Endothelial cell of umbilical vein (primary cell): ENCODE measurements around the gene CXCL16. TPM values are rescaled to one million over a fixed set of nuclear protein-coding genes. Genes with fewer than 3 reads are reported as not detected.

Source experiments
- BruUV-seq: library from RNA; stranded (reverse); fragments of 400-500 nt; replicated peaks from 2 replicates; lab custom pipeline; 2021; lab: Mats Ljungman, UMichigan
- CTCF ChIA-PET: fragments of 300-600, 350-600 bp; sonication (Branson Sonifier 250); formaldehyde crosslinking; loops from one replicate; lab custom pipeline; 2021; ENCODE audit warnings: antibody characterized with exemption, inconsistent platforms; lab: Charles Lee
- POLR2A ChIA-PET: fragments of 300-600, 350-600 bp; sonication (Branson Sonifier 250); formaldehyde crosslinking; loops from one replicate; lab custom pipeline; 2021; ENCODE audit warnings: antibody characterized with exemption, inconsistent platforms; lab: Charles Lee
- DNase-seq: peaks from one replicate; pipeline ENCODE4 v3.0.0-alpha.2; 2011; ENCODE audit warnings: low read depth, low spot score
- FAIRE-seq: peaks from 2 replicates; lab custom pipeline; 2011; peaks lifted over from hg19 to GRCh38; lab: Jason Lieb, UNC
- H2AFZ ChIP-seq: 2 replicates; pipeline ENCODE4 v1.6.0; 2012; ENCODE audit warnings: low read depth, low read length, control low read depth, inconsistent platforms
- H3K27ac ChIP-seq: 2 replicates; pipeline ENCODE4 v1.5.1; 2011; ENCODE audit warnings: low read depth, mild to moderate bottlenecking, control low read depth, low read length, moderate library complexity; ENCODE audit not compliant: insufficient read depth
- H3K27me3 ChIP-seq, 2 experiments: 2 replicates each; pipeline versions ENCODE4 v1.6.0 to v1.6.1; 2011; ENCODE audit warnings: low read length in 2 of 2, mixed read lengths in 1 of 2; ENCODE audit not compliant: control insufficient read depth in 2 of 2, insufficient read depth in 2 of 2
- H3K36me3 ChIP-seq, 2 experiments: 2 replicates in 1 of 2; 3 replicates in 1 of 2; pipeline ENCODE4 v1.5.1; 2011; ENCODE audit warnings: low read length in 2 of 2, mild to moderate bottlenecking in 1 of 2, moderate library complexity in 1 of 2; ENCODE audit not compliant: control insufficient read depth in 2 of 2, insufficient read depth in 2 of 2; ENCODE audit errors: extremely low read depth in 1 of 2
- H3K4me1 ChIP-seq: 3 replicates; pipeline ENCODE4 v1.5.1; 2011; ENCODE audit warnings: mild to moderate bottlenecking, low read length; ENCODE audit not compliant: control insufficient read depth, insufficient read depth; ENCODE audit errors: extremely low read depth
- H3K4me2 ChIP-seq: 2 replicates; pipeline ENCODE4 v1.6.1; 2011; ENCODE audit warnings: low read length, control low read depth, mixed read lengths; ENCODE audit not compliant: insufficient read depth
- H3K4me3 ChIP-seq, 3 experiments: fragments of 200-600 bp in 1 of 3; sonication (generic), shearing (Covaris generic) in 1 of 3; replicated peaks in 1 of 3; 2 replicates each; pipeline ENCODE4 v1.5.1; 2011 to 2016; ENCODE audit warnings: control low read depth in 3 of 3, low read length in 3 of 3, mild to moderate bottlenecking in 2 of 3, inconsistent platforms in 1 of 3, low read depth in 1 of 3, moderate library complexity in 1 of 3; ENCODE audit not compliant: insufficient read depth in 1 of 3
- H3K79me2 ChIP-seq: 2 replicates; pipeline ENCODE4 v1.6.0; 2012; ENCODE audit warnings: low read length, inconsistent platforms; ENCODE audit not compliant: control insufficient read depth, insufficient read depth
- H3K9ac ChIP-seq: replicated peaks from 2 replicates; pipeline ENCODE3; 2011; ENCODE audit warnings: low read length, control low read depth; ENCODE audit not compliant: insufficient read depth; ENCODE audit errors: extremely low read depth
- H3K9me1 ChIP-seq: replicated peaks from 3 replicates; pipeline ENCODE4 v1.6.0; 2011; ENCODE audit warnings: mild to moderate bottlenecking, low read length; ENCODE audit not compliant: control insufficient read depth, insufficient read depth; ENCODE audit errors: extremely low read depth
- H3K9me3 ChIP-seq: replicated peaks from 2 replicates; pipeline ENCODE4 v1.5.1; 2012; ENCODE audit warnings: low read length, inconsistent platforms; ENCODE audit not compliant: control insufficient read depth, insufficient read depth
- H4K20me1 ChIP-seq: replicated peaks from 2 replicates; pipeline ENCODE3; 2011; ENCODE audit warnings: mild to moderate bottlenecking, low read length; ENCODE audit not compliant: control insufficient read depth, insufficient read depth; ENCODE audit errors: extremely low read depth
- FOS ChIP-seq: IDR thresholded peaks from 2 replicates; pipeline ENCODE4 v1.6.1; 2011; ENCODE audit warnings: mild to moderate bottlenecking, low read length, moderate library complexity, borderline replicate concordance; ENCODE audit not compliant: insufficient read depth
- GATA2 ChIP-seq: IDR thresholded peaks from 2 replicates; pipeline ENCODE4 v1.7.0; 2011; ENCODE audit warnings: low read depth, mild to moderate bottlenecking, moderate library complexity, mixed read lengths, low read length; ENCODE audit not compliant: insufficient read length, insufficient read depth
- JUN ChIP-seq: IDR thresholded peaks from 2 replicates; pipeline ENCODE4 v1.6.1; 2011; ENCODE audit warnings: borderline replicate concordance, low read depth; ENCODE audit not compliant: insufficient read length, insufficient read depth
- MYC ChIP-seq: IDR thresholded peaks from one replicate; pipeline ENCODE4 v1.6.1; 2011; ENCODE audit warnings: mild to moderate bottlenecking, low read depth, low read length
- POLR2A ChIP-seq: IDR thresholded peaks from 2 replicates; pipeline ENCODE4 v1.6.1; 2012; ENCODE audit warnings: low read depth, mild to moderate bottlenecking, control low read depth, low read length
- POLR2AphosphoS5 ChIP-seq: IDR thresholded peaks from 2 replicates; pipeline ENCODE4 v1.6.1; 2012; ENCODE audit warnings: low read depth, mild to moderate bottlenecking, control low read depth, low read length, moderate library complexity; ENCODE audit not compliant: insufficient read depth
- dilution Hi-C: fragments of 300-500 bp; cut with MboI; formaldehyde crosslinking; loops from one replicate; pipeline ENCODE4 v1.15.0; 2019; ENCODE audit warnings: low sequenced_read_pairs; ENCODE audit not compliant: extremely low pct_ligation_motif_present
- intact Hi-C: fragments of 100-400 bp; cut with micrococcal nuclease; formaldehyde crosslinking; loops from one replicate; pipeline ENCODE4 v1.10.0; 2022
- polyA plus RNA-seq, 4 experiments: library from polyadenylated mRNA; depleted of rRNA in 3 of 4; stranded (reverse) in 3 of 4; unstranded in 1 of 4; fragments of >200 nt; gene quantifications; 2 replicates each; pipeline versions ENCODE4 v1.2.1 to v1.2.3, GENCODE V29; 2011 to 2012; ENCODE audit warnings: missing spikeins in 1 of 4
- total RNA-seq: library from RNA; stranded (reverse); gene quantifications from 2 replicates; pipeline ENCODE4 v1.2.3, GENCODE V29; 2021
- TF ChIP-seq, protein P1 (sequence below), 2 donors: IDR thresholded peaks; 1 replicate in 1 of 2; 2 replicates in 1 of 2; pipeline ENCODE4 v1.5.1; 2011; ENCODE audit warnings: low read length in 2 of 2, mild to moderate bottlenecking in 2 of 2, moderate library complexity in 2 of 2, control low read depth in 1 of 2, inconsistent platforms in 1 of 2, low read depth in 1 of 2; ENCODE audit not compliant: insufficient read depth in 1 of 2; ENCODE audit errors: extremely low read depth in 1 of 2
- TF ChIP-seq, protein P2 (sequence below): IDR thresholded peaks from 2 replicates; pipeline ENCODE4 v1.6.1; 2011; ENCODE audit not compliant: insufficient read depth, insufficient read length

CXCL16 gene
- total and polyA plus RNA-seq, 2 donors (not counting 3 experiments of a cell fraction or from before 2014, with no cell fraction given): 4.8 to 6.1 TPM

DNA sequence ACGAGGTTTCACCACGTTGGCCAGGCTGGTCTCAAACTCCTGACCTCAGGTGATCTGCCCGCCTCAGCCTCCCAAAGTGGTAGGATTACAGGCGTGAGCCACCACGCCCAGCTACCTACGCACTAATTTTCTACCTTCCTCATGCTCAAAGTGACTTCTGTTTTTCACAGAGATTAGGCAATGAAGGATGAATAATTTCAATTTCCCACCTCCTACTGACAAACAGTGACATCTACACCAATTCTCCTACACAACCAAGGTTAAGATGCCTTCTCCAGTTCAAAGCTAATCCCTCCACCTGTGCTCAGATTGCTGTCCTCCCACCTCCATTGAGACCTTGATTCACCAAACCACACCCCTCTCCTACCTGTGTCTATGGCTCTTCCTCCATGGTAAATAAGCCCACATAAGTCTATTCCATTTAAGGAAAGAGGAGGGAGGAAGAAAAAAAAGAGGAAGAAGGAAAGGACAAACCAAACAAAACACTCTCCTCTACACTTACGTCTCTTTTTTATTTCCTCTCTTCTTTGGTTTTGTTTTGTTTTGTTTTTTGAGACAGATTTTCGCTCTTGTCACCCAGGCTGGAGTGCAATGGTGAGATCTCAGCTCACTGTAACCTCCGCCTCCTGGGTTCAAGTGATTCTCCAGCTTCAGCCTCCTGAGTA, 13.9 kb downstream of the CXCL16 start:
- no peak for FAIRE-seq
- H3K36me3 ChIP-seq: no peaks in the 10 kb centered on the region
- no peak overlapping the region for H3K9ac ChIP-seq
- CTCF ChIA-PET: interaction anchor here (0.7 to 1.5 kb wide), 4 partner anchors 11 to 177 kb away, joined by 3 to 6 read pairs (median 4); partner anchors contain the start of genes ARRB2 and CHRNE
- peaks cover 13% of the 10 kb centered on the region for H3K4me1 ChIP-seq
- dilution Hi-C loops (no loop called here), intact Hi-C loops (no loop called here)
- POLR2A ChIA-PET: no interaction called here
- BruUV-seq: no TSS peak
- no peaks in the 10 kb centered on the region for H4K20me1 ChIP-seq
- no peak overlapping the region for H2AFZ ChIP-seq
- no peaks in the 10 kb centered on the region for H3K9me3 ChIP-seq
- peaks cover 0 to 1% of the 10 kb centered on the region in 2 experiments for H3K27me3 ChIP-seq
- no peak overlapping the region for H3K4me3 ChIP-seq
- H3K9me1 ChIP-seq: no peaks in the 10 kb centered on the region
- no peak overlapping the region for H3K27ac ChIP-seq
- no peak for DNase-seq
- TF ChIP-seq POLR2A: no peak
- no peak for TF ChIP-seq JUN
- TF ChIP-seq, protein P1, sequence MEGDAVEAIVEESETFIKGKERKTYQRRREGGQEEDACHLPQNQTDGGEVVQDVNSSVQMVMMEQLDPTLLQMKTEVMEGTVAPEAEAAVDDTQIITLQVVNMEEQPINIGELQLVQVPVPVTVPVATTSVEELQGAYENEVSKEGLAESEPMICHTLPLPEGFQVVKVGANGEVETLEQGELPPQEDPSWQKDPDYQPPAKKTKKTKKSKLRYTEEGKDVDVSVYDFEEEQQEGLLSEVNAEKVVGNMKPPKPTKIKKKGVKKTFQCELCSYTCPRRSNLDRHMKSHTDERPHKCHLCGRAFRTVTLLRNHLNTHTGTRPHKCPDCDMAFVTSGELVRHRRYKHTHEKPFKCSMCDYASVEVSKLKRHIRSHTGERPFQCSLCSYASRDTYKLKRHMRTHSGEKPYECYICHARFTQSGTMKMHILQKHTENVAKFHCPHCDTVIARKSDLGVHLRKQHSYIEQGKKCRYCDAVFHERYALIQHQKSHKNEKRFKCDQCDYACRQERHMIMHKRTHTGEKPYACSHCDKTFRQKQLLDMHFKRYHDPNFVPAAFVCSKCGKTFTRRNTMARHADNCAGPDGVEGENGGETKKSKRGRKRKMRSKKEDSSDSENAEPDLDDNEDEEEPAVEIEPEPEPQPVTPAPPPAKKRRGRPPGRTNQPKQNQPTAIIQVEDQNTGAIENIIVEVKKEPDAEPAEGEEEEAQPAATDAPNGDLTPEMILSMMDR (IDR thresholded peaks at IDR 0.05; ENCODE audit: extremely low read depth in 1 of 2, insufficient read depth in 1 of 2, low read depth in 1 of 2, low read length in 2 of 2): no peak
- TF ChIP-seq GATA2: no peak
- no peak for TF ChIP-seq MYC
- no peak for TF ChIP-seq POLR2AphosphoS5
- TF ChIP-seq, protein P2, sequence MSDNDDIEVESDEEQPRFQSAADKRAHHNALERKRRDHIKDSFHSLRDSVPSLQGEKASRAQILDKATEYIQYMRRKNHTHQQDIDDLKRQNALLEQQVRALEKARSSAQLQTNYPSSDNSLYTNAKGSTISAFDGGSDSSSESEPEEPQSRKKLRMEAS: no peak
- no peak for TF ChIP-seq FOS
- no peak overlapping the region for H3K4me2 ChIP-seq
- no peaks in the 10 kb centered on the region for H3K79me2 ChIP-seq
